Measurements from ENCODE around the gene INPP5D.

INPP5D gene

DNA sequence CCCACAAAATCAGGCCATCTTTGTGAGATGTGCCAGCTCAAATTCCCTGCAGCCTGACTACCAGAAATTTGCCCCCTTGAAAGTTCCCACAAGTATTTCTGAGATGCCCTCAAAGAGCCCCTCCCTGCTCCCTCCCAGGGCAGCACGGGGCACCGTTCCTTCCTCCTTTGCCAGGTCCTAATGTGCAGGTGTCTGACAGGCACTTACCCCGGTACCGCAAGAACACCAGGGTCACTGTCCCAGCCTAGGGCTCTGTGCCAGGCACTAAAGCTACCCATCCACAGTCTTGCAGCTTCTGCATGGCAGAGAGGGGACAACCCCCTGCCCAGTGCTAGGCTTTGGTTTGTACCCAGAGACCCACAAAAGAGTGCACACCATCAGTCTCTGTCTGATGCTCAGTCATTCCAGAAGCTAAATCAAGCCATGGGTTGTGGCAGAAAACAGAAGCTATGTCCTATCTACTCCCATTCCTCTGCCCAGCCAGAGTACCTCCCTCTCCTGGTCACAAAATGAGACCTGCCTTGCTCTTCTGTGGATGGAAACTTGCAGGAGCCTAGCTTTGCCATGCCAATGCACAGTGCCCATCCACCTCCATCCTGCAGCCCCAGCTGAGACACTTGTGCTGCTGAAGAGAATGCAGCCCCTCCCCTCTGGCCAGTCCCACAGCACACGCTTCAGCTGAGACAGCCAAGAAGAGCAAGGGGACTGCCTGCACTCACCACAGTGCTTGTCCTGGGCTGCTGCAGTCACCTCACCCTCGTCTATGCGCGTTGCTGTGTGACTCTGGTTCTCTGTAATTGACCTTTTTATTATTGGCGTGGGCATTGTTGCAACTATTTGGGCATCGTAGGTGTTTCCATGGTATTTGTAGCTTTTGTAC lies 48.7 kb downstream of the INPP5D start:
- Histone ChIP-seq H2AFZ (ENCODE audit: low read length) (no peak overlapping the region), H3K4me2 (ENCODE audit: low read length) (no peak overlapping the region), H3K79me2 (ENCODE audit: insufficient read depth, low read length) (no peaks in the 10 kb centered on the region), H3F3A (ENCODE audit: insufficient read depth, low read length) (no peaks in the 10 kb centered on the region), H3K27me3 (ENCODE audit: insufficient read depth, low read length) (no peaks in the 10 kb centered on the region), H3K9me3 (ENCODE audit: low read length) (no peaks in the 10 kb centered on the region), H3K9ac (ENCODE audit: low read length) (no peak overlapping the region), H3K9me2 (ENCODE audit: low read depth, low read length) (no peaks in the 10 kb centered on the region), H3K4me1 (ENCODE audit: insufficient read depth, low read length, severe bottlenecking) (peaks cover 21% of the 10 kb centered on the region), H3K4me3 (ENCODE audit: low read depth, low read length, poor library complexity, severe bottlenecking) (no peak overlapping the region), H4K20me1 (ENCODE audit: insufficient read depth, low read length) (no peaks in the 10 kb centered on the region), H3K27ac (ENCODE audit: low read depth, low read length, poor library complexity, severe bottlenecking) (no peak overlapping the region), H3K36me3 (ENCODE audit: insufficient read depth, low read length) (peaks cover 9% of the 10 kb centered on the region)
- no peak for TF ChIP-seq EZH2 (IDR thresholded peaks at IDR 0.05; ENCODE audit: borderline replicate concordance, low read length)
- TF ChIP-seq, protein P1, sequence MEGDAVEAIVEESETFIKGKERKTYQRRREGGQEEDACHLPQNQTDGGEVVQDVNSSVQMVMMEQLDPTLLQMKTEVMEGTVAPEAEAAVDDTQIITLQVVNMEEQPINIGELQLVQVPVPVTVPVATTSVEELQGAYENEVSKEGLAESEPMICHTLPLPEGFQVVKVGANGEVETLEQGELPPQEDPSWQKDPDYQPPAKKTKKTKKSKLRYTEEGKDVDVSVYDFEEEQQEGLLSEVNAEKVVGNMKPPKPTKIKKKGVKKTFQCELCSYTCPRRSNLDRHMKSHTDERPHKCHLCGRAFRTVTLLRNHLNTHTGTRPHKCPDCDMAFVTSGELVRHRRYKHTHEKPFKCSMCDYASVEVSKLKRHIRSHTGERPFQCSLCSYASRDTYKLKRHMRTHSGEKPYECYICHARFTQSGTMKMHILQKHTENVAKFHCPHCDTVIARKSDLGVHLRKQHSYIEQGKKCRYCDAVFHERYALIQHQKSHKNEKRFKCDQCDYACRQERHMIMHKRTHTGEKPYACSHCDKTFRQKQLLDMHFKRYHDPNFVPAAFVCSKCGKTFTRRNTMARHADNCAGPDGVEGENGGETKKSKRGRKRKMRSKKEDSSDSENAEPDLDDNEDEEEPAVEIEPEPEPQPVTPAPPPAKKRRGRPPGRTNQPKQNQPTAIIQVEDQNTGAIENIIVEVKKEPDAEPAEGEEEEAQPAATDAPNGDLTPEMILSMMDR (IDR thresholded peaks at IDR 0.05; ENCODE audit: low read length), result no peak

DNA sequence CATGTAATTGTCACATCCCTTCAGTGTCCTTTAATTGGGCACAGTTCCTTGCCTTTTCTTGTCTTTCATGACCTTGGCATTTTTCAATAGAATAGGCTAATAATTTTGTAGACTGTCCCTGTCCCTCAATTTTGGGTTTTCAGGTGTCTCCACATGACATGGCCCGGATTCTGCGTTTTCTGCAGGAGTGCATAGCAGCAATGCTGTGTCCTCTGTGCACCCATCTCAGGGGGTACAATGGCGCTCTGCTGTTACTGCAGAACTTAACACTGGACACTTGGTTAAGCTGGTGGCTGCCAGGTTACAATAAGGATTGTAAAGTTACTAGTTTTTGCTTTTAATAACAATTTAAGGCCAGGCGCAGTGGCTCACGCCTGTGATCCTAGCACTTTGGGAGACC lies 51.3 kb downstream of the INPP5D start:
- Histone ChIP-seq H3K27me3 (ENCODE audit: insufficient read depth, low read length) (no peaks in the 10 kb centered on the region), H4K20me1 (ENCODE audit: insufficient read depth, low read length) (no peaks in the 10 kb centered on the region), H3K9ac (ENCODE audit: low read length) (no peak overlapping the region), H2AFZ (ENCODE audit: low read length) (no peak overlapping the region), H3K4me1 (ENCODE audit: insufficient read depth, low read length, severe bottlenecking) (peaks cover 21% of the 10 kb centered on the region), H3K4me3 (ENCODE audit: low read depth, low read length, poor library complexity, severe bottlenecking) (no peak overlapping the region), H3K27ac (ENCODE audit: low read depth, low read length, poor library complexity, severe bottlenecking) (no peak overlapping the region), H3K79me2 (ENCODE audit: insufficient read depth, low read length) (no peaks in the 10 kb centered on the region), H3F3A (ENCODE audit: insufficient read depth, low read length) (no peaks in the 10 kb centered on the region), H3K9me3 (ENCODE audit: low read length) (no peaks in the 10 kb centered on the region), H3K4me2 (ENCODE audit: low read length) (no peak overlapping the region), H3K36me3 (ENCODE audit: insufficient read depth, low read length) (no peaks in the 10 kb centered on the region), H3K9me2 (ENCODE audit: low read depth, low read length) (no peaks in the 10 kb centered on the region)
- TF ChIP-seq, protein P1 (IDR thresholded peaks at IDR 0.05; ENCODE audit: low read length), result no peak

DNA sequence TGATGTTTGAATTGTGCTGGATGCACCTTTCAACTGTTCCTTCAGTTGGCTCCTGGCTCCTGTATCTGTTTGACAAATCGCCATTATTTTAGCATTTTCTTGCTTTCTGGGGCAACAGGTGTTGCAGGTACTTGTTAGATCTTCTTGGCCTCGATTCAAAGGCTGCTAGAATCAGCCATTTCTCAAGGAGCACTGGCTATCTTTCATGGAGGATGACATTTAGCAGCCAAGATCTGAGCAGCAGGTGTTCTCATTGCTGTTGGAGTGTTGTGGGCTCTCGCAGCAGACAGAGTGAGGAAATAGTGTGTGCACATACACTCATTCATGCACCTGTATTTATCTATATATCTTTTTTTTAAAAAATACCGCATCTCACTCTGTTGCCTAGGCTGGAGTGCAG lies 52.2 kb downstream of the INPP5D start:
- no peak for TF ChIP-seq EZH2 (IDR thresholded peaks at IDR 0.05; ENCODE audit: borderline replicate concordance, low read length)
- TF ChIP-seq, protein P1 (IDR thresholded peaks at IDR 0.05; ENCODE audit: low read length), result no peak
- H3K9me3 ChIP-seq (ENCODE audit: low read length), result no peaks in the 10 kb centered on the region
- H2AFZ ChIP-seq (ENCODE audit: low read length), result no peak overlapping the region
- H3K4me3 ChIP-seq (ENCODE audit: low read depth, low read length, poor library complexity, severe bottlenecking), result no peak overlapping the region
- no peak overlapping the region for H3K4me2 ChIP-seq (ENCODE audit: low read length)
- H3K27me3 ChIP-seq (ENCODE audit: insufficient read depth, low read length), result no peaks in the 10 kb centered on the region
- no peak overlapping the region for H3K27ac ChIP-seq (ENCODE audit: low read depth, low read length, poor library complexity, severe bottlenecking)
- H3F3A ChIP-seq (ENCODE audit: insufficient read depth, low read length), result no peaks in the 10 kb centered on the region
- H4K20me1 ChIP-seq (ENCODE audit: insufficient read depth, low read length), result no peaks in the 10 kb centered on the region
- no peaks in the 10 kb centered on the region for H3K79me2 ChIP-seq (ENCODE audit: insufficient read depth, low read length)
- H3K4me1 ChIP-seq (ENCODE audit: insufficient read depth, low read length, severe bottlenecking), result peaks cover 17% of the 10 kb centered on the region
- H3K9me2 ChIP-seq (ENCODE audit: low read depth, low read length), result no peaks in the 10 kb centered on the region
- H3K9ac ChIP-seq (ENCODE audit: low read length), result no peak overlapping the region
- H3K36me3 ChIP-seq (ENCODE audit: insufficient read depth, low read length), result no peaks in the 10 kb centered on the region

Measured in OCI-LY1 (cell line).